Activated CD8-positive, alpha-beta memory T cell treated with anti-CD3 and anti-CD28 coated beads, Interleukin-2, amount 10 ng/mL, durations not matched to agents 7 days and 5 days (primary cell): ENCODE data around the gene LIMA1. TPM values are rescaled to one million over a fixed set of nuclear protein-coding genes. Genes with fewer than 3 reads are reported as not detected.
"Not testable (repeated sequence)": the region's sequence is repeated elsewhere in the genome, so short reads cannot be mapped to it uniquely, and the experiment has no call there.

Experiments used
- ATAC-seq: fragments of 150-1000 bp; cut with Tn5 transposase; one replicate; pipeline ENCODE4 v1.10.0; 2021; ENCODE audit warnings: moderate library complexity
- CTCF ChIA-PET: fragments of 350-600 bp; sonication (Branson Sonifier 250); formaldehyde crosslinking; loops from one replicate; lab custom pipeline; 2021; ENCODE audit warnings: antibody characterized with exemption; lab: Charles Lee
- DNase-seq: peaks from one replicate; pipeline ENCODE4 v3.0.0-alpha.2; 2020
- H3K27ac Mint-ChIP-seq: one replicate; pipeline ENCODE4 v1.8.0; 2021; ENCODE audit warnings: mild to moderate bottlenecking, mixed read lengths
- H3K27me3 Mint-ChIP-seq: one replicate; pipeline ENCODE4 v1.8.0; 2021; ENCODE audit warnings: mixed read lengths
- H3K36me3 Mint-ChIP-seq: one replicate; pipeline ENCODE4 v1.8.0; 2021; ENCODE audit warnings: mild to moderate bottlenecking, mixed read lengths
- H3K4me1 Mint-ChIP-seq: one replicate; pipeline ENCODE4 v1.8.0; 2021; ENCODE audit warnings: mixed read lengths
- H3K4me3 Mint-ChIP-seq: one replicate; pipeline ENCODE4 v1.8.0; 2021; ENCODE audit warnings: mild to moderate bottlenecking, moderate library complexity, mixed read lengths
- H3K9me3 Mint-ChIP-seq: one replicate; pipeline ENCODE4 v1.8.0; 2022; ENCODE audit warnings: low read depth, mixed read lengths
- total RNA-seq, 2 experiments: library from RNA; stranded (reverse); gene quantifications; one replicate each; pipeline ENCODE4 v1.2.3, GENCODE V29; 2021

LIMA1 gene
- total RNA-seq, 2 experiments from 2014 or later, result 36.4 to 64.2 TPM

DNA sequence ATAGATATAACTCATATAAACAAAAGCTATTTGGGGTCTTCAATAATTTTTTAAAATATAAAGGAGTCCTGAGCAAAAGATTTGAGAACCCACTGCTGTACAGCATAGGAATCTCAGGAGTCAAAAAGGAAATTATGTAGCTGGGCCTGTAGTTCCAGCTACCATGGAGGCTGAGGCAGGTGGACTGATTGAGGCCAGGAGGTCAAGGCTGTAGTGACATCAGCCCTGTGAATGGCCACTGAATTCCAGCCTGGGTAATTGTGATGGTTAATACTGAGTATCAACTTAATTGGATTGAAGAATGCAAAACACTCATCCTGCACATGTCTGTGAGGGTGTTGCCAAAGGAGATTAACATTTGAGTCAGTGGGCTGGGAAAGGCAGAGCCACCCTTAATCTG is 126.7 kb downstream of the LIMA1 start:
- Mint-ChIP-seq H3K27me3 (no peaks in the 10 kb centered on the region), H3K4me3 (no peak overlapping the region), H3K4me1 (peaks cover 15% of the 10 kb centered on the region), H3K36me3 (peaks cover 16% of the 10 kb centered on the region), H3K27ac (no peak overlapping the region), H3K9me3 (no peaks in the 10 kb centered on the region)
- CTCF ChIA-PET, result interaction anchor here (0.9 to 1.9 kb wide), 6 partner anchors 9 to 158 kb away, joined by 3 to 8 read pairs (median 4); partner anchors contain the start of genes CERS5 and COX14
- DNase-seq (no peak), ATAC-seq (no peak)

DNA sequence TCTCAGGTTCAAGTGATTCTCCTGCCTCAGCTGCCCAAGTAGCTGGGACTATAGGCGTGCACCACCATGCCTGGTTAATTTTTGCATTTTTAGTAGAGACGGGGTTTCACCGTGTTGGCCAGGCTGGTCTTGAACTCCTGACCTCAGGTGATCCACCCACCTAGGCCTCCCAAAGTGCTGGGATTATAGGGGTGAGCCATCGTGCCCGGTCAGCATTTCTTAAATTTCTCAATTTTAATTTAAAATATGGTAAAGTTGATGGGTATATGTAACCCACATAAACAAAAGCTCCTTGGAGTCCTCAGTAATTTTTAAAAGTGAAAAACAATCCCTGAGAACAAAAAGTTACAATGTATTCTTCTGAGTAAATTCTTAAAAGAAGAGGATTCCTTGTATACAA is 128.4 kb downstream of the LIMA1 start:
- not testable (repeated sequence) for H3K9me3 Mint-ChIP-seq, H3K27ac Mint-ChIP-seq, H3K4me3 Mint-ChIP-seq, ATAC-seq, H3K27me3 Mint-ChIP-seq, DNase-seq
- CTCF ChIA-PET, result interaction anchor here (0.8 to 2.4 kb wide), 5 partner anchors 22 to 188 kb away, joined by 3 to 10 read pairs (median 3); no protein-coding TSS in a partner anchor
- Mint-ChIP-seq H3K4me1 (peaks cover 14% of the 10 kb centered on the region), H3K36me3 (peaks cover 16% of the 10 kb centered on the region)

- no peaks in the 10 kb centered on the region for H3K27me3 Mint-ChIP-seq
- ATAC-seq (no peak), DNase-seq (no peak)
- H3K27ac Mint-ChIP-seq, result no peak overlapping the region
- H3K4me3 Mint-ChIP-seq, result no peak overlapping the region
- H3K4me1 Mint-ChIP-seq, result peaks cover 11% of the 10 kb centered on the region
- CTCF ChIA-PET, result interaction anchor here (1.9 kb wide), 1 partner anchor 112 kb away, joined by 5 read pairs; no protein-coding TSS in a partner anchor
- H3K9me3 Mint-ChIP-seq, result no peaks in the 10 kb centered on the region
- peaks cover 4% of the 10 kb centered on the region for H3K36me3 Mint-ChIP-seq
These were observed 132.2 kb downstream of the LIMA1 start for GRCh38 chr12:50151047-50151687.

DNA sequence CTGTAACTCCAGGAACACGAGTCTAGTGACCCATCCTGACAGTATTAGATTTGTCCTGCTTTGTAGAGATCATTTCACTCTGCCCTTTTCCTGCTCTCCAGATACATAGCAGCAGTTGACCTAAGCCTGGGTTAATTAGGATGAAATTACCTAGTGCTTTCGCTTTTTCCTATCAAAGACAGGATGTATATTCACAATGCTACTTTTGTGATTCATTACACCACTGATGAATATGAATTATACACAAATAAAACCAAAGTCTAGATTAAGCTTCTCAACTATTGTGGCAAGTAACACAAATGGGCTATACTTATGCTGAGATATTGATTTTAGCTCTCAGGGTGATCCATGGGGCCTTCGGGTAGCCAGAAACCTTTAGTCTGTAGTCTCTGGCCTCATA is 134.0 kb downstream of the LIMA1 start:
- no peak overlapping the region for H3K27ac Mint-ChIP-seq
- no peak for ATAC-seq

GRCh38 chr12:50148011-50148410 is 135.3 kb downstream of the LIMA1 start:
- DNase-seq, ATAC-seq, H3K9me3 Mint-ChIP-seq, H3K27me3 Mint-ChIP-seq, H3K27ac Mint-ChIP-seq, H3K4me3 Mint-ChIP-seq, H3K36me3 Mint-ChIP-seq: not testable (repeated sequence)
- peaks cover 11% of the 10 kb centered on the region for H3K4me1 Mint-ChIP-seq
- CTCF ChIA-PET, result interaction anchor here (0.9 to 1.3 kb wide), 3 partner anchors 15 to 181 kb away, joined by 3 to 4 read pairs (median 3); no protein-coding TSS in a partner anchor

More for the DNA sequence above, 134.0 kb downstream of the LIMA1 start:
- Mint-ChIP-seq H3K27me3 (no peaks in the 10 kb centered on the region), H3K9me3 (no peaks in the 10 kb centered on the region), H3K36me3 (peaks cover 4% of the 10 kb centered on the region), H3K4me3 (no peak overlapping the region), H3K4me1 (peaks cover 11% of the 10 kb centered on the region)
- CTCF ChIA-PET, result interaction anchor here (0.8 to 1.5 kb wide), 4 partner anchors 11 to 182 kb away, joined by 3 to 4 read pairs (median 4); no protein-coding TSS in a partner anchor
- no peak for DNase-seq

DNA sequence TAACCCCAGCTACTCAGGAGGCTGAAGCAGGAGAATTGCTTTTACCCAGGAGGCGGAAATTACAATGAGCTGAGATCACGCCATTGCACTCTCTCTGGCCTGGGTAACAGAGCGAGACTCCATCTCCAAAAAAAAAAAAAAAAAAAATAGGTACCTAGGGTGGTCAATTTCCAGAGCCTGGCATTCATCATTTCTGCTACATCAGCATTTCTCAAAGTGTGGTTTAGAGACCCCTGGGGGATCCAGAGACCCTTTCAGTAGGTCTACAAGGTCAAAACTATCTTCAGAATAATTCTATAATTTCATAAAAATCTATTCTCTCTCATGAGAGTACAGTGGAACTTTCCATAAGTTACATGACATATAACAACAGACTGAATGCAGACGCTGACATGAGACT is 136.0 kb downstream of the LIMA1 start:
- CTCF ChIA-PET, result interaction anchor here (0.8 to 1.3 kb wide), 6 partner anchors 15 to 180 kb away, joined by 3 to 4 read pairs (median 3); partner anchors contain the start of gene CERS5
- ATAC-seq, result no peak
- Mint-ChIP-seq H3K27ac (no peak overlapping the region), H3K9me3 (no peaks in the 10 kb centered on the region), H3K36me3 (peaks cover 4% of the 10 kb centered on the region), H3K4me1 (peaks cover 11% of the 10 kb centered on the region), H3K27me3 (no peaks in the 10 kb centered on the region), H3K4me3 (no peak overlapping the region)
- DNase-seq, result no peak

DNA sequence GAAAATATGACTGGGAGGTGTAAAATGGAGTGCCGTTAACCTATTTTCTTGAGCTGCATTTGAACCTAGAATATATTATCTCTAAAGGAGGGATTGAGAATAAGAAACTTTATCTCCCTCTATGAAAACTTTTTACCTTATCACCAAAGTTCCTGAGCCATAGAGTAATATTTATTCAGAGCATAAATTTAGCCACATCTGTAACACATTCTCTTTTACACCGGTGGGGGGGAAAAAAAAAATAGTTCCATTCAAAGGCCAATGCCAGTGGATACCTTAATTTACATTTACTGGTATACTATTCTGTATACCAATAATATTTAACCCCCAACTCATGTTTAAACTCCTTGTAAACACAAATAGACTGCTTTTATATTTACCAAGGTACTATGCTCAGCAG is 137.9 kb downstream of the LIMA1 start:
- H3K9me3 Mint-ChIP-seq, result no peaks in the 10 kb centered on the region
- H3K27ac Mint-ChIP-seq, result no peak overlapping the region
- peaks cover 8% of the 10 kb centered on the region for H3K4me1 Mint-ChIP-seq
- DNase-seq (no peak), ATAC-seq (no peak)
- CTCF ChIA-PET, result interaction anchor here (1.2 kb wide), 2 partner anchors 13 to 110 kb away, joined by 3 to 8 read pairs; no protein-coding TSS in a partner anchor
- H3K36me3 Mint-ChIP-seq, result peaks cover 17% of the 10 kb centered on the region
- H3K4me3 Mint-ChIP-seq, result no peak overlapping the region
- H3K27me3 Mint-ChIP-seq, result no peaks in the 10 kb centered on the region

DNA sequence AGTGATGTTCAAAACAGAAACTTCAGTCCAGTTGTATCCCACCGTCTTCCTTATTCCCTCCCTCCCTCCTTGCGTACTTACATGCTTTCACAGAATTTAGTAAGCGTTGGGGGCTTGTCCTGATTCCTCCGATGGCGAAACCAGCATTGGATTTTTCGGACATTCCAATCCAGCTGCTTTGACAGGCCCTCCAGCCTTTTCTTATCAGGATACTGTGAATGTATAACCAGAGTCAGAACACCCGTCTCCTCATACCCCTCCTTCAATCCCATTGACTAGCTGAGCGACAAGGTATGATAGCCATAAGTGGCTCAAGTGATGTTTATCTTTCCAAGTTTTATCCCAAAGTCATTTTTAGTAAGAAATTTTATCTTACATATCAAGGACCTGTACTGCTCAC is 140.3 kb downstream of the LIMA1 start:
- no peaks in the 10 kb centered on the region for H3K9me3 Mint-ChIP-seq
- no peak overlapping the region for H3K27ac Mint-ChIP-seq
- CTCF ChIA-PET, result interaction anchor here (1.0 kb wide), 1 partner anchor 10 kb away, joined by 3 read pairs; no protein-coding TSS in a partner anchor
- ATAC-seq, result no peak
- DNase-seq, result no peak
- H3K4me3 Mint-ChIP-seq, result no peak overlapping the region
- peaks cover 3% of the 10 kb centered on the region for H3K4me1 Mint-ChIP-seq
- no peaks in the 10 kb centered on the region for H3K27me3 Mint-ChIP-seq
- peaks cover 33% of the 10 kb centered on the region for H3K36me3 Mint-ChIP-seq

DNA sequence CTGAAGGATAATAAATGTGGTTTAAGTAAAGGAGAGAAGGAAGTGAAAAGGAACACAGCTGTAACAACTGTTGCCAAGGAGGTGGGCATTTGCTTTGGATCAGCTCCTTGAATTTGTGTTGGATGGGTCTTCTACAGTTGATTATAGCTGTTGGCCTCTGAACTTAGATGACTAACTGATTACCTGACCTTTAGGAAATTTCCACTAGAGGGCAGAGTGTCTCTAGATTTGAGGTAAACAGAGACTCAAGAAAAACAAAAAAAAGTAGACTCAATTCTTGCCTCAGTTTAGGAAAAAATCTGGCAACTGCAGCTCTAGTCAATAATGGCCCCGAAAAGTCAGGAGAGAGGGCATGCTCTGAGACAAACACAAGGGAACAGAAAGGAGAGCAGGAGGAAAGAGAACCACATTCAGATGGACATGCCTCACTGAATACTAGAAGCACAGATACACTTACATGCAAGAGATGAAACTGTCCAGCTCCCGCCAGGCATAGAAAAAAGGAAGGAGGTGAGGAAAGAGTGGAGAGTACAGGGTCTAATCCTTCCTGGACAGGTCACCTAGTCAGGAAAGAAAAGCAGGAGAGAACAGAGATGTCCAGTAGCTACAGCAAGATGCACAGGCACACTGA is 150.7 kb downstream of the LIMA1 start:
- Mint-ChIP-seq H3K36me3 (peaks cover 51% of the 10 kb centered on the region), H3K4me3 (no peak overlapping the region), H3K27ac (peak overlapping the region; percentile 56), H3K27me3 (no peaks in the 10 kb centered on the region), H3K4me1 (peaks cover 9% of the 10 kb centered on the region), H3K9me3 (no peaks in the 10 kb centered on the region)
- CTCF ChIA-PET, result interaction anchor here (0.8 to 2.9 kb wide), 19 partner anchors 9 to 182 kb away, joined by 3 to 22 read pairs (median 4); partner anchors contain the start of genes CERS5 and COX14
- no peak for DNase-seq
- no peak for ATAC-seq

- ATAC-seq (no peak), DNase-seq (no peak)
- H3K36me3 Mint-ChIP-seq, result peaks cover 39% of the 10 kb centered on the region
- CTCF ChIA-PET, result interaction anchor here (0.7 to 2.0 kb wide), 3 partner anchors 18 to 457 kb away, joined by 3 to 6 read pairs (median 4); partner anchors contain the start of gene COX14
- H3K4me1 Mint-ChIP-seq, result peaks cover 25% of the 10 kb centered on the region
- H3K9me3 Mint-ChIP-seq, result no peaks in the 10 kb centered on the region
- H3K27ac Mint-ChIP-seq, result no peak overlapping the region
- no peaks in the 10 kb centered on the region for H3K27me3 Mint-ChIP-seq
- H3K4me3 Mint-ChIP-seq, result no peak overlapping the region
These were observed 154.0 kb downstream of the LIMA1 start for GRCh38 chr12:50129290-50129689.

DNA sequence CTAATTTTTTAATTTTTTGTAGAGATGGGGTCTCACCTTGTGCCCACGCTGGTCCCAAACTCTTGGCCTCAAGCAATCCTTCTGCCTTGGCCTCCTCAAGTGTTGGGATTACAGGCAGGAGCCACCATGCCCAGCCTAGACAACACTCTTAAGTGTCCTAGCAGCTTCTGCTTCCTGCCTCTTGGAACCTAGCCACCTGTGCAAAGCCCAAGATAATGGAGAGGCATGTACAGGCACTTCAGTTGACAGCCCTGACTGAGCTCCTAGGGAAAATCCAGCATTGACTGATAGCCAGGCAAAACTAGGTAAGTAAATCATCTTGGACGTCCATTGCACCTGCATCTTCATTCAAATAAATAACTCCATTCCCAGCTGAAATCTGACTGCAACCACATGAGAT is 155.8 kb downstream of the LIMA1 start:
- no peaks in the 10 kb centered on the region for H3K9me3 Mint-ChIP-seq
- H3K27me3 Mint-ChIP-seq, result no peaks in the 10 kb centered on the region
- H3K36me3 Mint-ChIP-seq, result peaks cover 37% of the 10 kb centered on the region
- H3K4me3 Mint-ChIP-seq, result no peak overlapping the region
- no peak overlapping the region for H3K27ac Mint-ChIP-seq
- CTCF ChIA-PET, result interaction anchor here (0.5 to 4.4 kb wide), 3 partner anchors 16 to 186 kb away, joined by 3 to 25 read pairs (median 8); partner anchors contain the start of gene COX14
- ATAC-seq (no peak), DNase-seq (no peak)
- peaks cover 25% of the 10 kb centered on the region for H3K4me1 Mint-ChIP-seq
